ENCODE data around the gene FAT1. TPM values are rescaled to one million over a fixed set of nuclear protein-coding genes. Genes with fewer than 3 reads are reported as not detected.
A peak's percentile ranks its signal among the peaks of the same experiment; 100 is the strongest.

Gene FAT1
- total RNA-seq, 4 donors from 2014 or later, result 2.3 to 9.7 (median 4.8) TPM

DNA sequence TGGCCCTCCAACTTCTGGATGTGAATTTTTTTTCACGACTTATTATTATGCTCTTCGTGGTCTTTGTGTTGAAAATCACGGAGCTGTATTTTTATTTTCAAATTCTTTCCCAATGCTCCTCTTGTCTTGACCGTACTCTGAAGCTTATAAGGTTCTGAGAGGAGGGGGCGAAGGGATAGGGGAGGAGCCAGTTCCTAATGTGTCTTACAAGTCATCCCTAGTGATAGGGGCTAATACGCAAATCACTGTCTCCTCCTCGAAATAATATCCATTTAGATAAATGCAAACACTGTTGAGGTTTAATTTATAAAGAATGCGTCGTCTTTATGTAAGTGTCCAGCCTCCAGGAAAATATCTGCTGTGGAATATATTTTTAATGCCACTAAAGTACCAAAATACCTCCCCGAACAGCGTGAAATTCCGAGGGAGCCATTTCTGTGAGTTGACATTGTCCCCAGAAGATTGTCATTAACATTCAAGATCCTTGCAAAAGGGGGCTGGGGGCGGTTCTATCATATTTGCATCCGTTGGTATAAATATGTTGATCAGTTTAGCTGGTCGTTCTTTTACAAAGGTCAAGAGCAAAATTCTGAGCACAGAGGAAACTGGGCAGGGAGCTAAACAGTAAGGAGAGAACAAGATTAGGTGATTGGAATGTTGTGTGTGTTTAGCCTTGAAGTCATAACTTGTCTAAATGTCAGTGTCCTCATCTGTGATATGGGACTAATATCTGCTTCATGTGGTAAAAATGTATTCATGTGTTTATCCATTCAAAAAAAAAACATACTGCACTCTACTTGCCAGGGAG, 3.7 kb upstream of the FAT1 start:
- TF ChIP-seq, protein P1, sequence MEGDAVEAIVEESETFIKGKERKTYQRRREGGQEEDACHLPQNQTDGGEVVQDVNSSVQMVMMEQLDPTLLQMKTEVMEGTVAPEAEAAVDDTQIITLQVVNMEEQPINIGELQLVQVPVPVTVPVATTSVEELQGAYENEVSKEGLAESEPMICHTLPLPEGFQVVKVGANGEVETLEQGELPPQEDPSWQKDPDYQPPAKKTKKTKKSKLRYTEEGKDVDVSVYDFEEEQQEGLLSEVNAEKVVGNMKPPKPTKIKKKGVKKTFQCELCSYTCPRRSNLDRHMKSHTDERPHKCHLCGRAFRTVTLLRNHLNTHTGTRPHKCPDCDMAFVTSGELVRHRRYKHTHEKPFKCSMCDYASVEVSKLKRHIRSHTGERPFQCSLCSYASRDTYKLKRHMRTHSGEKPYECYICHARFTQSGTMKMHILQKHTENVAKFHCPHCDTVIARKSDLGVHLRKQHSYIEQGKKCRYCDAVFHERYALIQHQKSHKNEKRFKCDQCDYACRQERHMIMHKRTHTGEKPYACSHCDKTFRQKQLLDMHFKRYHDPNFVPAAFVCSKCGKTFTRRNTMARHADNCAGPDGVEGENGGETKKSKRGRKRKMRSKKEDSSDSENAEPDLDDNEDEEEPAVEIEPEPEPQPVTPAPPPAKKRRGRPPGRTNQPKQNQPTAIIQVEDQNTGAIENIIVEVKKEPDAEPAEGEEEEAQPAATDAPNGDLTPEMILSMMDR (IDR thresholded peaks at IDR 0.05 in 4 of 5, conservative IDR thresholded peaks at IDR 0.05 in 1 of 5), result no peak
- no peak for TF ChIP-seq POLR2A (IDR thresholded peaks at IDR 0.05)
- Histone ChIP-seq H3K36me3 (no peaks in the 10 kb centered on the region), H3K4me3 (peak overlapping the region; percentile 62 to 75 (median 68)), H3K9me3 (no peaks in the 10 kb centered on the region), H3K4me1 (peaks cover 0 to 12% of the 10 kb centered on the region in 2 donors), H3K27ac (peak overlapping the region in 3 of 4 donors; percentile 44 to 71 (median 64)), H3K27me3 (peaks cover 17 to 41% (median 38%) of the 10 kb centered on the region in 3 donors)
- DNase-seq, result no peak
- intact Hi-C loops (cut with DNase I; ENCODE audit: low total_unique reads), result loop anchor here (10.0 kb wide), 2 partner anchors 117 to 217 kb away; no protein-coding TSS in a partner anchor
- in situ Hi-C loops (cut with MboI; ENCODE audit: low sequenced_read_pairs in 4 of 4), result no loop called here
- ATAC-seq, result no peak

DNA sequence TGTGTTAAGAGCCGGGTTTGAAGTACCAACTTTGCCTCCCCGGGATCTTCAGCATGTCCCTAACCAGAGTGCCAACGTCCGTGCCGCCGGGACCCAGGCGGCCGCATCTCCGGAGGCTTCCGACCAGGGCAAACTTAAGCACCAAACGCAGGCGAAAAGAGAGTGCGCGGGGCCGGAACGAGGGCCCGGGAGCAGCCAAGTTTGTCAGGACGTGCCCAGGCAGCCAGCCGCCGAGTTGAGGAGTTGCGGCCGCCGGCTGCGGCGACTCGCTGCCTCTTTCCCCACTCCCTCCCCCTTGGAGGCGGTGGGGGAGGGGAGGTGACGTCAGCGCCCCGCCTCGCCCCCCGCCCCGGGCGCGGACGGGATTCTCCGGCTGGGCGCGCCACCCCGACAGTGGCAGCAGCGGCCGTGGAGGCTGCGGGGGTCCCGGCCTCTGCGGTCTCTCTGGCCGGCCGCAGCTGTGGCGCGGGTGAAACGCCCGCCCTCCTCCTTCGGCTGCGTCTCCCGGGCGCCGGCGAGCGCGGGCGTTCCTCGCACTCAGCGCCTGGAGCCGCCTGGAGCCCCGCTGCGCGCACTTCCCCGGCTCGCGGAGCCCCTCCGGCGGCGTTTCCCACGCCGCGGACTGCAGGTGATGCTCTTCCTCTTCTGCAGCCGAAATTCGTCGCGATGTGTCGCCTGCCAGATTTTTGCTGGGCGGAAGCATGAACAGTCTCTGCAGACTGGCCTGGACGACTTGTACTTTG, 2.9 kb upstream of the FAT1 start:
- TF ChIP-seq, protein P1 (IDR thresholded peaks at IDR 0.05 in 4 of 5, conservative IDR thresholded peaks at IDR 0.05 in 1 of 5), result no peak
- peak; percentile 8 to 55 for TF ChIP-seq POLR2A (IDR thresholded peaks at IDR 0.05)
- H3K9me3 ChIP-seq, result no peaks in the 10 kb centered on the region
- H3K4me3 ChIP-seq, result peak overlapping the region; percentile 62 to 75 (median 68)
- H3K36me3 ChIP-seq, result no peaks in the 10 kb centered on the region
- in situ Hi-C loops (cut with MboI; ENCODE audit: low sequenced_read_pairs in 4 of 4) (no loop called here), intact Hi-C loops (cut with DNase I; ENCODE audit: low total_unique reads) (loop anchor here (10.0 kb wide), 2 partner anchors 118 to 218 kb away; no protein-coding TSS in a partner anchor)
- ATAC-seq (peak in 1 of 2 donors; percentile 23), DNase-seq (no peak)
- peaks cover 17 to 47% (median 38%) of the 10 kb centered on the region in 3 donors for H3K27me3 ChIP-seq
- peaks cover 0 to 12% of the 10 kb centered on the region in 2 donors for H3K4me1 ChIP-seq
- peak overlapping the region; percentile 44 to 71 (median 60) for H3K27ac ChIP-seq

DNA sequence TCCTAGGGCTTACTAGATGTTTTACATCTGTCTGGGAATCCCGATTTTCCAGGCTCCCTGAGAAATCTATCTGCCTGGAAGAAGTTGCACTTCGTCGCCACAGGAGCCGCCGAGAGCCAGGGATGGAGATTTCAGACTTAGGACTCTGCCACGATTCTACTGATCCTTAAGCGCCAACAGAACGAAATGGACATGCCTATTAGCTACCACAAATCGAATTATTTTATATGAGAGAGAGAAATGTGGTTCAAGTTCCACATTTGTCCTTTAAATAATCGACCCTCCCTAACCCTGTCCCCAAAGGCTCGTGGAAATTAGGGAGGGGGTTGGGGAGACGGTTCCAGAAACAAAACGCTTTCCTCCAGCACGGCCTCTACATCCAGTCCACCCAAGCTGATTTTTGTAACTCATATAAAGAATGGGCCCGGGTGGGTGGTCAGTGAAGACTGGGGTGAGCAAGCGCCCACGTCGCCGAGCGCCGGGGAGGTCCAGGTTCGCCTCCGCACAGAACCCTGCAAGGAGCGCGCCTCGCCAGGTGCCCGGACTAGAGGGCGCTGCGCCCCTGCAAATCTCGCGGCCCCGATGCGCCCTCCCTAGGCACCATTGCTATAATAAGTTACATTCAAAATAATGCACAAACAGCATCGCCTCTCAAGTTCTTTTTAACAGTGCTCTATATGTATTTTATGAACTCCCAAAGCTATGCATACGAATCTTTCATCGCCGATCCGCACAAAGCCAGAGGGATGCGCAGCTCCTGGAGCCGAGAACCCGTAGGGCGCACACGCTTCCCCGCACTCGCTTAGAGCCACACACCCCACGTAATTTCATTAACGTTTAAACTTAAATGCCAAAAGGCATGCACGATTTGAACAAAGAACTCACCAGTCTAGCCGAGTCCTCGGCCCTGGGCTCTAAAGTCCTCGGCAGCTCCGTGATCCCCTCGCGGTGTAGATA, 2.1 kb upstream of the FAT1 start:
- Histone ChIP-seq H3K4me1 (peaks cover 0 to 12% of the 10 kb centered on the region in 2 donors), H3K36me3 (no peaks in the 10 kb centered on the region), H3K27me3 (peaks cover 17 to 55% (median 46%) of the 10 kb centered on the region in 3 donors), H3K9me3 (no peaks in the 10 kb centered on the region), H3K4me3 (peak overlapping the region; percentile 62 to 75 (median 68)), H3K27ac (peak overlapping the region; percentile 64 to 79 (median 70))
- DNase-seq (peak in 1 of 2 donors; percentile 36), ATAC-seq (peak in 1 of 2 donors; percentile 32)
- in situ Hi-C loops (cut with MboI; ENCODE audit: low sequenced_read_pairs in 4 of 4), result no loop called here
- intact Hi-C loops (cut with DNase I; ENCODE audit: low total_unique reads), result loop anchor here (10.0 kb wide), 2 partner anchors 119 to 219 kb away; no protein-coding TSS in a partner anchor
- TF ChIP-seq POLR2A (IDR thresholded peaks at IDR 0.05), result no peak
- TF ChIP-seq, protein P1 (IDR thresholded peaks at IDR 0.05 in 4 of 5, conservative IDR thresholded peaks at IDR 0.05 in 1 of 5), result peak in 3 of 5 experiments; percentile 21 to 41 (median 34)

Measured in gastrocnemius medialis (tissue), 4 donors.